GM19397 (cell line): ENCODE measurements around the gene LPP.

Source experiments
- ATAC-seq: cut with Tn5 transposase; IDR thresholded peaks from one replicate; pipeline ENCODE4 v1.9.1; 2021; ENCODE audit warnings: mild to moderate bottlenecking, moderate library complexity; ENCODE audit not compliant: unreplicated experiment

Gene LPP

DNA sequence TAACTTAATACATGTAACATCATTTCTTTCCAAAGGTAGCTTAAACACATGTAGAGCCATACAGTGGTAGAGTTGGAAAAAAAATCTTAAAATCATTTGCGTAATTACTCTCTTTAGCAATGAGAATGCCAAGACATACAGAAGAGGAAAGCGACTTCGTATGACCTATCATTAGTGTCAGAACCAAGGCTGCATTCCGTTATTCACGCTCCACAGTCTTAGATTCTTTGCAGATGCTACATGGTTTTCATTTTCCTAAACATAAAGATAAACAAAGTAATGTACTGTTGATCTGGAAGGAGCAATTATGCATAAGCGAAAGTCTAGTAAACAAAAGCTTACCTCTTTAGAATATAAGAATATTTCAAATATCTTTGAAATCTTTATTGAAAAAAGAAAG is 607.5 kb downstream of the LPP start:
- ATAC-seq: no peak

DNA sequence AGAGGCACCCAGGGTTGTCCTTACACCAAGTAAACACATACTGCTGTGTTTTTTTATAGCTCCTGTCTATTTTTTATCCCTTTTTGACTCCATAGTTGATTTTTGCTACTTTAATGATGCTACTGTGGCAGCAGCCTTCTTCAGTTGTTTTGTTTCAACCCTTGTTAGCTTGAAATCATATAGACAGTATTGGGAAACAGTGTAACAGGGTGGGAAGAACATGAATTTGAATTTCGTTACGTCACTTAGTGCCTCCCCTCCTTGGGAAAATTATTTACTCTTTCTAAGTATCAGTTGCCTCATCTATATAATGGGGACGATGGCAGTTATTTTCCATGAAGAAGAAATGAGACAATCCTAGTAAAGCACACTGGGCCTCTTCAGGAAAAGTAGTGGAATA is 608.0 kb downstream of the LPP start:
- no peak for ATAC-seq

DNA sequence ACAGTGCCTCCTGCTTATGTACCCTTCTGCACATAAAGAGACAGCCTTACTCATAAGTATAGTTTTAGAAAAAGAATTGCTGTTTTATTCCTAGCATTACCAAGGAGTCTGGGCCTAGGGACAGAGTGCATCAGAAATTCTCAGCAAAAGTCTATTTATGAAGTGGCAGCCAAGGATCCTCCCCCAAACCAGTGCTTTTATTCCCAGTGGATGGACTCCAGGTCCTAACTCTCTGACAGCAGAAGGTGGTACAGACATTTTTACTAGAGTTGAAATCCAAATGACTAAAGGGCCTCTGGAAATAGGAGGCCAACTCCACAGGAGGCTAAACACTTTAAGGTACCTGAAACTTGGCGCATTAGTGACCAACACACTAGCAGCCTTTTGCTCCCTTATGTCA is 610.7 kb downstream of the LPP start:
- no peak for ATAC-seq

DNA sequence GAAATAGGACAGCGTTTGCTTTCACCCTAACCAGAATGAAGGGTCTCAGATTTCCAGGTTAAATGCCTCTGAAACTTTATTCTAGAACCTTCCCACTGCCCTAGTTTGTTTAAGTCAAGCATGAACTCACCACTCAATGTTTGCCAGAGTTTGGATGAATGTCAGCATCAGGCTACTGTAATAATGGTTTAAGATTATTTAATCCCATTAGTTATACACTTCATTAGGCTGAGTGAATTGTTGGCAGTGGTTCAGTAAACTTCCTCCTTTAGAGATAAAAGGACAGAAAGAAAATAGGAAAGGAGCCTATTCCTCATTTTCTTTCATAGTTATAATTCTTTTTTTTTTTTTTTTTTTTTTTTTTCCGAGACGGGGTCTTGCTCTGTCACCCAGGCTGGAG is 615.9 kb downstream of the LPP start:
- ATAC-seq: no peak

DNA sequence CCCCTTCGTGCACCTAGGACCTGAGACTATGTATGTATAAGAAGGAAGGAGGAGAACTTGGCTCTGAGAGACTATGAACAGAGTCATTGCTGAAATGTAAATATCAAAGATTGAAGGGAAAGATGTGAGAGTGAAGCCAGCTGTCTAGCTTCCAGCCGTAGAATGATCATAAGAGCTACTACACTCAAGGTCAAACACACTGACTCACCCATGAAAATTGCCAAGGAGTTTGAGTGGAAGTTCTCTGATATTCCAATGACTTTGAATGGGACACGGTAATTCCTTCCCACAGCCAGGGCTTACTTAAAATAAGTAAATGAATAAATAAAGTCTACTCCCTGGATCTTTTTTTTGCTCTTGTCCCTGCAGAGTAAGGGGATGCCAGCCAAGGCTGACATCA is 618.9 kb downstream of the LPP start:
- no peak for ATAC-seq

DNA sequence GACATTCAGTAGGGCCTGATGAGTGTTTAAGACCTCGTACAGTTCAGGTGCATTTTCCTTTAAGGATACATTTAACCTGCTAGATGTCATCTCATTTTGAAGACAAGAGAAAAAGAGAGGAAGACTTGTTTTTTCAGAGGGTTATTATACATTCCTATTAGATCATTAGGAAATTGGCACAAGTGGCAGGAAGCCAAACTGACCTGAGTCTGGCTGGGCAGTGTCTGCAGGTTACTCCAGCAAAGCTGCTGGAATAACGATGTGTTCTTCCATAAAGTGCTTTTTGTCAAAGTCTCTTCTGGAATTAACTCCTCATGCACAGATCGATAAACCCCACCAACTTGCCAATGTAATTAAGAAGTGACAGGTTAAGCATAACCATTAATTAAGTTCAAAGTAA is 621.5 kb downstream of the LPP start:
- ATAC-seq: no peak

DNA sequence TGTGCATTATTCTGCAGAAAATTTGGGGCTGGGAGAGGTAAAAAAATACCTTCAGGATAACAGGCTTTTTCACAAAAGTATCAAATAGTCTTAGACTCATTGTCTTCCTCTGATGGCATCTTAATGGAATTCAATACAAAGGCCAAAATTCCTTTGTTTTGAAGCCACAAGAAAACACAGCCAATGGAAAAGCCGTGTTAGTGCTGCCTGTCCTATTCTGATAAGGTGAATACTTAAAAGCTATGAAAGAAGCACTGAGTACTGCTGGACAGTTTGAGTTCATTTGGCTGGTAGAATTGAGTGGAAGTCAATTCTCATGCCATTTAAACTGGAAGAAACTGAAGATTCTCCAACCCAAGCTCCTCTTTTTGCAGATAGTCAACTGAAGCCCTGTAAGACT is 622.5 kb downstream of the LPP start:
- no peak for ATAC-seq

DNA sequence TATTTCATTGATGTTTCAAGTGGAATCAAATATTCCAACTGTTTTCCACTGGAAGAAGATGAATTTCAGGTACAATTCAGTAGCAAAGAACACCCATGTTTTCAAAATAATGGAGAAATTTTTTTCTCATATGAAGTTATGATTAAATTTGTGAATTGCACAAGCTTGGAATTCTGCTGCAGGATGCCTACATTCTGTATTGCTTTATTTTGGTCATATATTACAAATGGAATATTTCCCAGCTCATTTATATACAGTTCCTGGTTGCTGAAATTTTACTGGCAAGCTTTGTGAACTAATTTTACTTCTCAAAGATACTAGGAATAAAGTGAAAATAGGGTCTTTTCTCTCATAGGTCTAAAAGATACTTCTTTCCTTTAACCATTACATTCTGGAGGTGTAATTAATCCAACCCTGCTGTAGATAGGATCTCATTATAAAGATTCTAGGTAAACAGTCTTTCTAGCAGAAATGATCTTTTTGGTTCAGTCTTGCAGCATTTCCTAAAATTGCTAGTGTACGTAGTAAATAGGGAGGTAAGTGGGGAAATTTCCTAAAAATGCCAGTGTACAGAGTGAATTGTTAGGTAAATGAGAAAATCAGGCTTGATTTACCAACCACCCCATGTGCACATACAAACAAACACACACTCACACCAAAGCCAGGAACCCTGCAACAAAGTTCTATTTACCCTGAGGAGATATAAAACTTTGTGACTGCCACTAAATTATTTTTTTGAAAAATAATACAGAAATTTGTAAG is 624.3 kb downstream of the LPP start:
- no peak for ATAC-seq

DNA sequence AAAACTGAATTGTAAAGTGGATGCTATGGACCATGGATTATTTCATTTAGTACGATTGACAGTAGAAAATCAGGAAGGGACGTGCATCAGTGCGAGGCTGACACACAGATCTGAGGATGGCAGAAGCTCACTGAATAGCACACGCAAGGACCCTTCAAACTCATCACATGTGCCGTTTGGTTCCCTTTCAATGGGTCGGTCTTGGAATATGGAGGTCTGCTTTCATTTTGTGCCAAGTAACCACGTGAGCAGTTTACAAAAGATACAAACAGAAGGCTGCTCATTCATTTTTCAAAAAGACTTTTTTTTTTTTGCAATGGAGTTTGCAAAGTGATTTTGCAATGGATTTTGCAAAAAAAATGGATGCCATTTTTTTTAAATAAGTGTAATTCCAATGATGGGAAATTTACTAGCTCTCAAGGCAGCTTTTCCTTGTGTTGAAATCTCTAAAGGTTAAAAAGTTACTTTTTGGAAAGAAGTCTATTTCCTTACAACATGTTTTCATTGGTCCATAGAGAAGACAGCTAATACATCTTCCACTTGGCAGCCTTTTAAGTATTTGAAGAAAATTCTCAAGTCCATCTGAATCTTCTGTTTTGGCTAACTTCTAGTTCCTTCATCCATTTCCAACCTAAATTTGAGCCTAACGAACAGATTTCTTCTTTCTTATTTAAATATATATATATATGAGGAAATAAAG is 625.5 kb downstream of the LPP start:
- no peak for ATAC-seq

DNA sequence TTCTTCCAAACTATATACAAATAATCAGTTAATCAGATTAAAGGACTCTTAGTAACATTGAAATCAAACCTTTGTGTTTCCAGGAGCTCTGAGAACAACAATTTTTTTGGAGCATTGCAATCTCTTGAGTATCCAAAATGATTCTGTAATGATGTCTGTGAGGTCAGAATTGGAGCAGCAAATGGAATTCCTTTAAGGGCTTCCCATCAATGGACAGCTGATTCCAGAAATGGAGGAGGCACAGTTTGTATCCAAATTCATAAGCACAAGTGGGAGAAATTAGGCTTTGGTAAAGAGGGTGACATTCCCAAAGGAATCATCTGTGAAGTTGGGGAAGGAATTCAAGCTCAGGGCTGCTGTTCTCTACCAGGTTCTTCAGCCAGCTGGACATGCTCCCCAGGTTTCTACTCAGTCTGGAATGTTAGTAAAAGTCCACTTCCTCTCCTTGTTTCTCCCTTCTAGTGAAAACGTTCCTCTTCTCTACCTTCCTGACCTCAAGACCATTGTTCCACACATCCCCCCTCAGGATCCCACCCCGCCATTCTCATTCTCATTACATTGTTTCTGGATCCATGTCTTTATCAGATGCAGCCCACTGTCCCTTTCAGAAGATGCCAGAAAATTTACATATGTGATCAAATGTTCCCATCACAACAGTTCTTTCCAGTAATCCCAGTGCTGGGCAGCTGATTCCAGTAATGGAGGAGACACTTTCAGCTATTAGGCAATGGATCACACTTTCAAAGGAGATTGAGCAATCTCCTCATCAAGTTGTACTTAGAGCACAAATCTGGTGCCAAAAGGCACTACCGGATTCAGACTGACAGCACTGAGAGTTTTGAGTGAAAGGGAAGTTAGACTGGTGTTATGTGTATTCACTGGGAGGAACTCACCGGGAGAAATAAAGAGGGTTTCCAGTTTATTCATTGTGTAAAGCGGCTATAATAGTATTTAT is 626.5 kb downstream of the LPP start:
- ATAC-seq: no peak

DNA sequence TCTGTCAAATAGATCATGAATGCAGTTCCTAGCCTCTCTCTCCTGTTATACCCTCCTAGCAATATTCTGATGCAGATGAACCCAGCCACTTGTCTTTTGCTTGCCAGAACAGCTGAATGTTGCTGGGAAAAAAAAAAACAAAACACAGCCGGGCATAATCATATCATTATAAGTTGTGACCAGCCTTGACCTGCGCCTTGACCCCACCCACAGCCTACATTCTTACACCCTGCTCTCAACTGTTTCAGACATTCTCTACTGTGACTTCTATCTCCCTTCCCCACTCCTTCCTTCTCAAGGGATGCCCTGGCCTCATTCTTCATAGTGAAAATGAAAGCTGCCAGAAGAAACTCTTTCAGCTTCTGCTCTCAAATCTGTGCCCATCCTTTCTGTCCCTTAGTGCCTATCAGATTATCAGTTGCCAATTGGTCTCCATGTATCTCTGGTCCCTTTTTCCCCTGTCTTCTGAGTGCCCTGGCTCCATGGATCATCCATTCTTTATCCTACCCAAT is 628.7 kb downstream of the LPP start:
- no peak for ATAC-seq

DNA sequence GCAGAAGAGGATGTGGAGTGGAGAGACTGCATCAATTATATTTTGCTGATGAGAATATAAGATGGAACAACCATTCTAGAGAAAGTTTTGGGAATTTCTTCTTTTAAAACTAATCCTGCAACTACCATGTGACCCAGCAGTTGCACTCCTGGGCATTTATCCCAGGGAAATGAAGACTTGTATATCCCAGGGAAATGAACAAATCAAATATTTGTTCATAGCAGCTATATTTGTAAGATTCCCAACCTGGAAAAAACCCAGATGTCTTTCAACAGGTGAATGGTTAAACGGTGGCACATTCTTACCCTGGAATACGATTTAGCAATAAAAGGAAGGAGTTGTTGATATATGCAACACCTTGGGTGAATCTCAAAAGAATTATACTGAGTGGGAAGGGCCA is 632.5 kb downstream of the LPP start:
- ATAC-seq: no peak

DNA sequence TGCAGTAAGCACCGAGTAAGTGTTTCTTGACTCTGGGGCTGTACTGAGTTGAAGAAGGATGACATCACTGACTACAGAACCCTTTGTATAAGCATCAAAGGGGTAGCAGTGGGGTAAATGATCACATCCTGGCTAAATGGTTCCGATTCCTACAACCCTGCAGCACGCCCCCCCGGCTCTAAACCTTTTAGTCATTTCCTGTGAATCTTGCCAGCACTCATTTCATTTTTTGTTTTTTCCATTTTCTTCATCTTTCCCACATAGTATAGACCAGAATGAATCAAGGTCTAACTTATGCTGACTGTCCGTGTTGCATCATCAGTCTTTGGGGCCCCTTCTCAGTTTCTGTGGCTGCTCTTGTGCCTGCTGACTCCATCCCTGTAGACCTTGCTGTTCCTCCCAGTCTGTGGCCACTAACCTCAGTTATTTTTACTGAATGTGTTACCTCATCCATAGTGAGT is 634.7 kb downstream of the LPP start:
- no peak for ATAC-seq

DNA sequence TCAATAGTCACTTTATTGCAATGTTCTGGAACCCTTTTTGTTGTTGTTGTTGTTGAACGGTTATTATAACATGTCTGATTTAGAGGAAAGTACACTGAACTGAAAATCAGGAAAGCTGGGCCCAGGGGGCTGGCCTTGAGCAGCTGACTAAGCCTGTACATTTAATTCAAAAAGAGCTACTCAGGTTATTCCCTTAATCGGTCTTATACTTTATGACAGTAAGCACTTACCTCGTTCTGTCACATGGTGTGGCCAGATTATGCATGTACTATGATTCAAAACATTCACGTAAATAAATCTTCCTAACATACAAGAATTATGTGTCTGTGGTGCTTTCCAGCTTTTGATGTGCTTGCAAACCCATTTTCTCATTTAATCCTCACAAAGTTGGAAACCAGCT is 635.3 kb downstream of the LPP start:
- no peak for ATAC-seq

DNA sequence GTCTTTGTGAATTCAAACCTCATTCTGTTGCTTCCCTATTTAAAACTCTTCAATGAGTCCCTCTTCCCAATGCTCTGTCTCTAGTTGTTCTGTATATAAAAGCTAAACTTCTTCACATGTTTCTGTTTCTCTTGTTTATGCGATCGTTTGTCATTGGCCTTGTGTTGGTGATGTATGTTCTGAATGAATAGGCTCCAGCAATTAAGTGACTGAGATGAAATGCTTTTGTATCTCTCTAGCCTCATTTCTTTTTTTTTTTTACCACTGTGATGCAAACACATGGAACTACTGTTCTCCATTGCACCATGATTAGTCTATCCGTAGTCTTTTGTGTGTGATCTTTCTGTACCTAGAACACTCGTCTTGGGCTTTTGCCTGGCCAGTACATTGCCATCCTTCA is 637.4 kb downstream of the LPP start:
- ATAC-seq: no peak

DNA sequence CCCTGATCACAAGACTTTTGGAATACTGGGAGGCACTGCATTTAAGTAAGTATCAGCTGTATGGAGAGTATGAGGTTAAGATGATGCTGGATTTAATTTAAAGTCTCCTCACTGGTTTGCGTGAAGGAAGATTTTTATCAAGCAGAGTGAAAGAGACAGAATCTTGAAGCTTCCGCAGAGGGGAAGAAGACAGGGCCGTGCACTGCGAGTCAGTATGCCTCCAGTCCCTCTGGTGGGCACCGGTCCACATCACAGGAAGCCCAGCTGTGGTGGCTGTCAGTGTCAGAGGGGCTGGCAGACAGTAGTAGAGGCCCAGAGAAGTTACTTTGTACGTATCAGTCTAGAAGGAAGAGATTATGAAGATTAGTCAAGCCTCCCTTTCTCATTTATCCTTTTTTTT is 638.8 kb downstream of the LPP start:
- no peak for ATAC-seq

DNA sequence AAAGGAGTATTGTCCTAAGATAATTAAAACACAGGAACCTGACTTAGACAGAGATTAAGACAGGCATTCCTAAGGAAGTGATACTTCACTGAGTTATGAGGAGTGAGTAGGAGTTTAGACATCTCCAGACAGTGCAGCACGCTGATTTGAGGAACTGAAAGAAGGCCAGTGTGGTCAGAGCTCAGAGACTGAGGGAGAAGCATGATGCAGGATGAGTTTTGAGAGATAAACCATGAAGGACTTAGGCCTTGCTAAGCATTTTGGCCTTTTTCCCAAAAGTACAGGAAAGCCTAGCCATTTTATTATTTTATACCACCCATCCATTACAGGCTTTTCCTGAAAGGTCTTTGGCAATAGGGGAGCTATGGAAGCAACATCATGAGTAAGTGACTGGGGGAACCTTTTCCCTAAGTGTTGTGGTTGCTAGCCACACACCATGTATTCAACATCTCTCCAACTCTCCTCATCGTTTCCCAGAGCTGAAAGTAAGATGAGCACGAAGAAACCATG is 642.2 kb downstream of the LPP start:
- no peak for ATAC-seq

DNA sequence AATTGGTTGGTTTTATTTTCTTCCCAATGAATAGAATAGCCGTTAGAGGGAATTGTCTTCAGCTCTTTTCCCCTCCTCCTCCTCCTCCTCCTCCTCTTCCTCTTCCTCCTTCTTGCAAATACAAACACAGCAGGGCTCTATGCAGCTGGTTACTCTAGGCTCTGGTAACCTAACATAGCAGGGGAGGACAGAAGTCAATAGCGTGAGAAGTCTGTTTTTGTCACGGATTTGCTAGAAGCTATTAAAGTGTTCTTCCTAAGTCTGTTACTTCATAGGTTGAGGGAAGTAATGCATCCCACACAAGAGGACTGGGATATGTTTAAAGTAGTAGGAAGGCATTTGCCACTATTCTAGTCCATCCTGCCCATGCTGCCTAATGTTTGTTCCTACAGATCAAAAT is 643.1 kb downstream of the LPP start:
- ATAC-seq: no peak

DNA sequence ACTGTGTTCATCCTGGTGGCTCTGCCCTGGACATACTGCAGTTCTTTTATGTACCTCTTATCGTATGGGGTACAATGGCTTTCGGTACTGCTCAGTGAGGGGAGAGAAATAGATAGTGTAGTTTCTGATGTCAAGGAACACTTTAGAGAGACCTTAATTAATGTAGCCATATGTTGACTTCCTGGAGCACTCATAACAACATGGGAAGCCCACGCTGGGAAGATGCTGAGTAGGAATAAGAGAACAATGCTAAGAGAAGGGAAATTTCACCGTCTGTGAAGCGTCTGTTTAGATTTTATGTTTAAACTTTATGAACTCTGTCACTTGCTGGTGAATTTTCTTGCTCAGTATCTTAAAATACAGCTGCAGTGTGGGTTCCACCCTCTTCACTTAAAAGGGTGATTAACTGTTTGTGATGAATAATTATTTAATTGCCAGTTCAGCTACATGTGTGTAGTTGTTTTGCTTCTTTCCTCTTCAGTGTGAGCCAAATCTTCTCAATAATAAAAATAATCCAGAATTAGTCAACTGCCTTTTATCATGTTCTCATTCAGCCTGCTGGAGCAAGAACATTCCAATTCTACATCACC is 644.7 kb downstream of the LPP start:
- ATAC-seq: no peak

DNA sequence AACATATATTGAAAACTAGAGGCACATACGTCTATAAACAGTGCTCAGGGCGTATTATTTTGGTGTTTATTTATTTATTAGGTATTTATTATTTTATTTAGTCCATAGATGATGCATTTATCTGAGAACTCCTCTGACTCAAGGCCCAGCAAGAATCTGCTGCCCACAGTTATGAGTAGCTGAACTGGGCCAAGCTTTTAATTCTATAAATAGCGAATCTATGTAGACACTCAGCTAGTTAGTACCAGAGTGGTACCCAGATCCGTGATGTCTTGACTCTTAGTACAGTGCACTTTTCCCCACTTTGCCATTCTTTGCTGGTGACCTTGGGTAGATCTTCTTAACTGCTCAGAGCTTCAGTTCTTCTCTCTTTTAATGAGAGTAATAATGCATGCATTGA is 647.4 kb downstream of the LPP start:
- no peak for ATAC-seq

DNA sequence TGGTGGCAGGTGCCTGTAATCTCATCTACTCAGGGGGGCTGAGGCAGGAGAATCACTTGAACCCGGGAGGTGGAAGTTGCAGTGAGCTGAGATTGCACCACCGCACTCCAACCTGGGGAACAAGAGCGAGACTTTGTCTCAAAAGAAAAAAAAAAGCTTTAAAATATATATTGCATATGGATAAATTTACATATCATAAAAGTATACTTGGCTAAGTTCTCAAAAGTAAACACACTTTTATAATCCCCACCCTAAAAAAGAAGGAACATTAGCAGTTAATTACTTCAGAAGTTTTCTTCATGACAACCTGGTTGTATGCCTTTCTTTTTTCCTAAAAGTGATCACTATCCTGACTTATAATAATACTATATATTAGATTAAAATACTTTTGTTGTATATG is 648.7 kb downstream of the LPP start:
- ATAC-seq: no peak
